GM18867 (cell line): Measurements from ENCODE around the gene AIFM3.
"Not testable (repeated sequence)": the region's sequence is repeated elsewhere in the genome, so short reads cannot be mapped to it uniquely, and the experiment has no call there.

Experiments
- ATAC-seq: cut with Tn5 transposase; IDR thresholded peaks from one replicate; pipeline ENCODE4 v1.9.1; 2021; ENCODE audit warnings: mild to moderate bottlenecking, moderate library complexity; ENCODE audit not compliant: unreplicated experiment

The AIFM3 gene

DNA sequence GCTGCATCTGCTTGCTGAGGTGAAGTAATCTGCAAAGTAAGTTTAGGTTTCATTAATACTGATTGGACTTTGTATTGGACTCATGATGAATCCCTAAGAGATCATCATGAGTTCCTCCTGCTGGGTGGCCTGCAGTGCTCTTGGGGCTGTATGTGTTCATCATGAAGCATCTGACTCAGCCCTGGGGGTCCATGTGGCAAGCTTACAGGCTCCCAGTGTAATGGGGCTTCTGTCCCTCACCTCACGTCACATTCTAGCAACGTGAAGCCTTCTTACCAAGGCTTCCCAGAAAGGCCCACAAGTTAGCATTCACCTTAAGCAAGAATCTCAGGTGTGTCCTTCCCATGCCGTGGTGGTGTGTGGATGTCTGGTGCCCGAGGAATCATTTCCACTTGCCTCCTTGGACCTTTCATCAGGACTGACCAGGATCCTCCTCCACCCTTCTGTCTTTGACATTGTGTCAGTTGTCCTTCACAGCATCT is 26.1 kb upstream of the AIFM3 start:
- ATAC-seq = no peak

GRCh38 chr22:20942203-20942902 is 24.7 kb upstream of the AIFM3 start:
- not testable (repeated sequence) for ATAC-seq

GRCh38 chr22:20943104-20943933 is 23.7 kb upstream of the AIFM3 start:
- ATAC-seq = no peak

- no peak for ATAC-seq
Measured at GRCh38 chr22:20944042-20944441, 23.0 kb upstream of the AIFM3 start.

DNA sequence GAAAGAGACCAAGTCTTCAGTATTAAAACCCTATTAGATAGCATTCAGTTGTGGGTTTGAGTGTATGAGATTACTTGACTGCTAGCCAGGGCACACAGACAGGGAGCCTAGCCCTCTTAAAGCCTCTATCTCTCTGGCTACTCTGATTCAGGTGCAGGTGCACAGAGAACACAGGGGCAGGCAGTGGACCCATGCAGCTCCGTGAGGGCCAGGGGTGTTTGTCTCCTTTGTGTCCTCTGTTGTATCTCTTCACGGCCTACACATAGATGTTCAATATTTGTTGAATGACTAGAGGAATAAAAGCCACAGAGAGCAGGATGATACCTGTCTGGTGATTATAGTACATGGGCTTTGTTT is 21.5 kb upstream of the AIFM3 start:
- ATAC-seq = no peak

DNA sequence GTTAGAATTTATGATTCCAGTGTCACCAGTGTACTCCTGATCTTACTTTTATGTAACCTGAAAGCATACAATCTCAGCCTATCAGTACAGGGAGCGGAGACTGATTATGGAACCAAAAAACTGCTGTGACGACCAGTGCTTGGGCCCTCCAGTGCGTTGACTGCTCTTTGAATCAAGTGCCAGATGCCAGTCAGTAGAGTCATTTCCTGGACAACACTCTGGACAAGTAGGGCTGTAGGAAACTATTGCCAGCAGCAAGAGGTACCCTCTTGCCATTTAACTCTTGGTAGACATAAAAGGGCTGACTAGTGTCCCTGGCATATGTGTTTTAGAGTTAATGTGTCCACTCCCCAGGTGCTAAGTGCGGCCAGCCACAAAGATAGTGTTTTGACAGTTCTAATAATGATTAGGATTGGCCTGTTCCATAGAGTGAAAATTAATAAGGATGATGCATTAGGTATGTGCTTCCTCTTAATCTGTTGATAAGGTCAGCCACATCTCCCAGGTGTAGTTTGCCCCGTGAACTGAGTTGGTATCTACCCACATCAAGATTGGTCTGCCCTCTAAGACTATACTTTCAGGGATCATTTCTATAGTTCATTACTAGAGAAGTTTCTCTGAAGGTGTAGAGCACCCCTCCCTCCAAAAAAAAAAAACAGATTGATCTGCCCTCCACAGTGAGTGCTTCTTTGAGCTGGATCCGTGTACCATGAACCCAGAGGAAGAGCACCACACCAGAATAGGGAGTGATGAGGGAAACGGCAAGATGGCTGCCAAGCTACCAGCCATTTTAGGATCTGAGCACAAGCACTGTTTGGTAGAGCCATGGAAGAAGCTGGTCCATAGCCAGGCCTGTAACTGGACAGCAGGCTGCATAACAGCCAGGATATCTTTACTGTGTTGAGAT is 20.7 kb upstream of the AIFM3 start:
- no peak for ATAC-seq

- no peak for ATAC-seq
Measured at GRCh38 chr22:20946991-20947390, 20.1 kb upstream of the AIFM3 start.

- ATAC-seq = no peak
Measured at GRCh38 chr22:20948450-20948849, 18.6 kb upstream of the AIFM3 start.

DNA sequence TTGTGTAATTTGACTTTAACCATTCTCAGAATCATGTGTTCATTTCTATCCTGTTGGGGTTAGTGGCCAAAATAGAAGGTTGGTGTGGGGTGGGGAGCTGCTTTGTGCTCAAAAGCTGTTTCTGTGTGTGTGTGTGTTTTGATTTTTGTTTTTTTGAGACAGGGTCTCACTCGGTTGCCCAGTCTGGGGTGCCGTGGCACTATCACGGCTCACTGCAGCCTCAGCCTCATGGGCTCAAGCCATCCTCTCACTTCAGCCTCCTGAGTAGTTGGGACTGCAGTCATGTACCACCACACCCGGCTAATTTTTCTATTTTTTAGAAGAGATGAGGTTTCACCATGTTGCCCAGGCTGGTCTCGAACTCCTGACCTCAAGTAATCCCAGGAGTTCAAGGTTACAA is 18.1 kb upstream of the AIFM3 start:
- no peak for ATAC-seq

GRCh38 chr22:20949698-20950183 is 17.3 kb upstream of the AIFM3 start:
- no peak for ATAC-seq

GRCh38 chr22:20951151-20951931 is 15.7 kb upstream of the AIFM3 start:
- ATAC-seq = no peak

DNA sequence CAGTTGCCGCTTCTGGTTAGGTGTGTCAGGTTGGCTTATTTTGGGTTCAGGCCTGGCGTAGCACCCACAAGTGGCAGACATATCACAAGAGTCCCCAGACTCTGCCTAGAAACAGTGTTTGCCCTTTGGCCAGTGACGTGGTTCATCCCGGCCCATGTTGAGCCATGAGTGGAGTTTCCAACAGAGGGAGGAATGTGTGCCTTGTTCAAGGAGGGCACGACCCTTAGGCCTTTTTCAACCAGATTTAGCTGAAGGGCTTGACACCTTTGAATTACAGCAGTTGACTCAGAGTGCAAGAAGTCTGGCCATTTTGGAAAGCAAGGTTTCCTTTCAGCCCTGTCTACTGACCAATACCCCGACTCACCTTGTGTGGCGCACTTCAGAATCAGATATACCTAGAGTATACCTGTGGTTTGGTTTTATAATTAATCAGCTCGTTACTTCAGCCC is 15.1 kb upstream of the AIFM3 start:
- ATAC-seq = no peak

- ATAC-seq = no peak
Measured at GRCh38 chr22:20952544-20953341, 14.3 kb upstream of the AIFM3 start.

DNA sequence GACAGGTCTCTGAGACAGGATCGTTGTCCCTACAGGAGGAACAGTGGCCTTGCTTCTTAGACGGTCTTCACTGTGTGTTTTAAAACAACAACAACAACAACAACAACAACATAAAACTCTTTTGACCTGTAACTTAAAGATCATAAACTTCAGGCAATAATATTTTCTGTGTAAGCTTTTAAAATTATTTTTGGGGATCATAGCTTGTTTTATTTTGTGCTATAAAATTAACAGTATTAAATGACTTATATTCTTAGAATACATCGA is 13.8 kb upstream of the AIFM3 start:
- ATAC-seq = no peak

GRCh38 chr22:20953668-20954500 is 13.2 kb upstream of the AIFM3 start:
- ATAC-seq = no peak

DNA sequence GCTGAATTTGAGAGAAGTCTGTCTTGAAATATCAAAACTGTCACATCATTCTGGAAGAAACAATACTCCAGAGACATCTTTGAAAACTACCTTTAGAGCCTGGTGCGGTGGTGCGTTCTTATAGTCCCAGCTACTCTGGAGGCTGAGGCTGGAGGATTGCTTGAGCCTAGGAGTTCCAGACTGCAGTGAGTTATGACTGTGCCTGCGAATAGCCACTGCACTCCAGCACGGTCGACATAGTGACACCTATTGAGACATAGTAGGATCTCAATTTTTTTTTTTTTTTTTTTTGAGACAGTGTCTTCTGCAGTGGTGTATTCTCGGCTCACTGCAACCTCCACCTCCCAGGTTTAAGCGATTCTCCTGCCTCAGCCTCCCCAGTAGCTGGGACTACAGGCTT is 11.5 kb upstream of the AIFM3 start:
- no peak for ATAC-seq

DNA sequence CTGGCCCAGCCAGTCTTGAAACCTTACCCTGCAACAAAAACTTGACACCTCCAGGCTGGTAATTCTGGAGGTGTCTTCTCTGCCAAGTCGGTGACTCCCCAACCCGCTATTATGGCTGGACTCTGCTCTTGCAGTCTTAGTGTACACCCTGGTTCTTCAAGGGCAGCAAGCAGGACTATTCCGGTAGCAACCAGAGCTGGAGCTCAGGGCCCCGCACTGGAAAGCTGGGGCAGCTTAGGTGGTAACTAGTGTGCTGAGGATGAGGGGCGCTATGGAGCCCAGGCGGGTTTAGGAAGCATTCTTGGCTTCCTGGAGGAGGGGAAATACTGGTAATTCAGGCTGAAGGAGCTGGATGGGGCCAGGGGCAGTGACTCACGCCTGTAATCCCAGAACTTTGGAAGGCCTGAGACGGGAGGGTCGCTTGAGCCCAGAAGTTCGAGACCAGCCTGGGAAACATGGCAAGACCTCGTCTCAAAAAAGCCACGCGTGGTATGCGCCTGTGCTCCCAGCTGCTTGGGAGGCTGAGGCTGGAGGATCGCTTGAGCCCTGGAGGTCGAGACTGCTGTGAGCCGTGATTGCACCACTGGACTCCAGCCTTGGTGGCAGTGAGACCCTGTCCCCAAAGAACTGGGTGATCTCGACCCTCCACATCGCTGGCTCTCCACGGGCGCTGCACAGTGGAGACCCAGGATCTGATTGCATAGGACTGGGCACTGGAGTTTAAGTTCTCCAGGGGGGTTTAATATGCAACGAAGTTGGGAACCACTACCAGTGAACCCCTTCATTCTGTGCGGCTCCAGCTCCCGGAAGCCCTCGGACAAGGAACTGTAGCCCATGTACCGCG is 10.6 kb upstream of the AIFM3 start:
- ATAC-seq = no peak

- no peak for ATAC-seq
Measured at GRCh38 chr22:20957102-20957682, 9.9 kb upstream of the AIFM3 start.
